ENCODE data around the gene PTPRG. TPM values are rescaled to one million over a fixed set of nuclear protein-coding genes. Genes with fewer than 3 reads are reported as not detected.

The PTPRG gene
- total RNA-seq, 4 donors from 2014 or later = 21.1 to 54.2 (median 30.6) TPM

DNA sequence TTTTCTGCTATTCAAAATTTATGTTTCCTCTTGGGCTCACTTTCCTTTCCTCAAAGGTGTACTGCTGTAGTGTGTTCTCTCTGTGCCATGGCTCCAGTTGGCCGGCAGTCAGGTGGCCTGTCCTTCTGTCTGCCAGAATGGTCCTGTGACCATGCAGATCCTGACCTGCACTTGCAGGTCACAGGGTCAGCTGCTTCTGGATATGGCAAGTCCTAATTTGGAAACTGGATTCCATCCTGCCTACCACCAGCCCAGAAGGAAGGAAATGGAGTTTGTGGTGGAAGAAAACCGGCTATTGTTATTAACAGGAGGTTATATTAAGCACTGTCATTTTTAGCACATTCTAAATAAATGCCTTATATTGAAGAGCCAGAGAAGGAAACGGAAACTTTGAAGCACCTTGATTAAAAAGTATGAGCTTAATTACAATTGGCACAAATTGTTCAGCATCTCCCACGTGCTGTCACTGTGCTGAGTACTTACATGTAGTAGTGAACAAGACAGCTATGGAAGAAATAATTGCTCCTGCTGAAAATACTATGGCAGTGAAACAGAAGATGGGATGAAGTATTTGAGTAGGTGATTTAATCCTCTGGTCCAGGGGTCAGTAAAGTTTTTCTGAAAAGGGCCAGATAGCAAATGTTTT, 362.8 kb downstream of the PTPRG start:
- DNase-seq (peak; percentile 86 to 94), ATAC-seq (peak; percentile 62 to 71)
- no peak overlapping the region for H3K4me3 ChIP-seq
- intact Hi-C loops (cut with DNase I; ENCODE audit: low total_unique reads) = loop anchor here (2.0 to 5.0 kb wide), 2 partner anchors 173 to 477 kb away; no protein-coding TSS in a partner anchor
- H3K27ac ChIP-seq = peak overlapping the region; percentile 86 to 93 (median 91)
- no peaks in the 10 kb centered on the region for H3K36me3 ChIP-seq
- H3K4me1 ChIP-seq = peaks cover 54 to 59% of the 10 kb centered on the region in 2 donors
- H3K27me3 ChIP-seq = no peaks in the 10 kb centered on the region
- in situ Hi-C loops (cut with MboI; ENCODE audit: low sequenced_read_pairs in 4 of 4) = no loop called here
- TF ChIP-seq POLR2A (IDR thresholded peaks at IDR 0.05) = peak in 1 of 2 donors; percentile 17
- TF ChIP-seq, protein P1, sequence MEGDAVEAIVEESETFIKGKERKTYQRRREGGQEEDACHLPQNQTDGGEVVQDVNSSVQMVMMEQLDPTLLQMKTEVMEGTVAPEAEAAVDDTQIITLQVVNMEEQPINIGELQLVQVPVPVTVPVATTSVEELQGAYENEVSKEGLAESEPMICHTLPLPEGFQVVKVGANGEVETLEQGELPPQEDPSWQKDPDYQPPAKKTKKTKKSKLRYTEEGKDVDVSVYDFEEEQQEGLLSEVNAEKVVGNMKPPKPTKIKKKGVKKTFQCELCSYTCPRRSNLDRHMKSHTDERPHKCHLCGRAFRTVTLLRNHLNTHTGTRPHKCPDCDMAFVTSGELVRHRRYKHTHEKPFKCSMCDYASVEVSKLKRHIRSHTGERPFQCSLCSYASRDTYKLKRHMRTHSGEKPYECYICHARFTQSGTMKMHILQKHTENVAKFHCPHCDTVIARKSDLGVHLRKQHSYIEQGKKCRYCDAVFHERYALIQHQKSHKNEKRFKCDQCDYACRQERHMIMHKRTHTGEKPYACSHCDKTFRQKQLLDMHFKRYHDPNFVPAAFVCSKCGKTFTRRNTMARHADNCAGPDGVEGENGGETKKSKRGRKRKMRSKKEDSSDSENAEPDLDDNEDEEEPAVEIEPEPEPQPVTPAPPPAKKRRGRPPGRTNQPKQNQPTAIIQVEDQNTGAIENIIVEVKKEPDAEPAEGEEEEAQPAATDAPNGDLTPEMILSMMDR (IDR thresholded peaks at IDR 0.05 in 4 of 5, conservative IDR thresholded peaks at IDR 0.05 in 1 of 5) = no peak
- no peaks in the 10 kb centered on the region for H3K9me3 ChIP-seq

- no peak for ATAC-seq
- H3K4me1 ChIP-seq = peaks cover 54 to 66% of the 10 kb centered on the region in 2 donors
- H3K36me3 ChIP-seq = no peaks in the 10 kb centered on the region
- no peak overlapping the region for H3K4me3 ChIP-seq
- no peaks in the 10 kb centered on the region for H3K27me3 ChIP-seq
- H3K27ac ChIP-seq = peak overlapping the region; percentile 86 to 93 (median 91)
- DNase-seq = no peak
- in situ Hi-C loops (cut with MboI; ENCODE audit: low sequenced_read_pairs in 4 of 4) (loop anchor here in 1 of 4 donors (25.0 kb wide), 1 partner anchor 363 kb away; the partner anchor contains the start of gene PTPRG), intact Hi-C loops (cut with DNase I; ENCODE audit: low total_unique reads) (loop anchor here (2.0 to 5.0 kb wide), 5 partner anchors 53 to 478 kb away; no protein-coding TSS in a partner anchor)
- TF ChIP-seq, protein P1 (IDR thresholded peaks at IDR 0.05 in 4 of 5, conservative IDR thresholded peaks at IDR 0.05 in 1 of 5) = no peak
- no peak for TF ChIP-seq POLR2A (IDR thresholded peaks at IDR 0.05)
- no peaks in the 10 kb centered on the region for H3K9me3 ChIP-seq
These were observed 363.6 kb downstream of the PTPRG start for GRCh38 chr3:61924991-61925390.

DNA sequence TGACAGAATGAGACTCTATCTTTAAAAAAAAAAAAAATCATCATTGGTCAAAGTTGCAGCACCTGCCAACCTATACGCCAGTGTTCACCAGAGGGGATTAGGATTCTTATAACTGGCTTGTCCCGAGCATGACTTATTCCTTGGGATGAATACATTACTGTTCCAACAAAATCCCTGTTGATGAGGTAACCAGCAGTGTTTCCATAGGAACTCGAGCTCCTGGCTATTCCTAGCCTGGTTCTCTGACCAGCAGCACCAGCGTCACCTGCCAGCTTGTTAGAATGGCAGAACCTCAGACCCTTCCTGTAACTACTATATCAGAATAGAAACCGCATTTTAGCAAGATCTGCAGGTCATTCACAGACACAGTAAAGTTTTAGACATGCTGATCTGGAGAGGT, 364.4 kb downstream of the PTPRG start:
- ATAC-seq (no peak), DNase-seq (no peak)
- H3K27ac ChIP-seq = peak overlapping the region; percentile 86 to 93 (median 91)
- no peak overlapping the region for H3K4me3 ChIP-seq
- H3K36me3 ChIP-seq = no peaks in the 10 kb centered on the region
- in situ Hi-C loops (cut with MboI; ENCODE audit: low sequenced_read_pairs in 4 of 4) (loop anchor here in 1 of 4 donors (25.0 kb wide), 1 partner anchor 363 kb away; the partner anchor contains the start of gene PTPRG), intact Hi-C loops (cut with DNase I; ENCODE audit: low total_unique reads) (loop anchor here (2.0 to 5.0 kb wide), 5 partner anchors 53 to 365 kb away; partner anchors contain the start of gene PTPRG)
- H3K27me3 ChIP-seq = no peaks in the 10 kb centered on the region
- H3K9me3 ChIP-seq = no peaks in the 10 kb centered on the region
- TF ChIP-seq POLR2A (IDR thresholded peaks at IDR 0.05) = no peak
- peaks cover 54 to 66% of the 10 kb centered on the region in 2 donors for H3K4me1 ChIP-seq

- in situ Hi-C loops (cut with MboI; ENCODE audit: low sequenced_read_pairs in 4 of 4) = loop anchor here in 1 of 4 donors (25.0 kb wide), 1 partner anchor 365 kb away; the partner anchor contains the start of gene PTPRG
- Histone ChIP-seq H3K9me3 (no peaks in the 10 kb centered on the region), H3K27ac (peak overlapping the region; percentile 86 to 93 (median 91)), H3K4me3 (peak overlapping the region; percentile 4 to 42 (median 26)), H3K4me1 (peaks cover 54 to 73% of the 10 kb centered on the region in 2 donors), H3K27me3 (no peaks in the 10 kb centered on the region), H3K36me3 (no peaks in the 10 kb centered on the region)
- DNase-seq (no peak), ATAC-seq (peak; percentile 72 to 73)
- TF ChIP-seq, protein P1 (IDR thresholded peaks at IDR 0.05 in 4 of 5, conservative IDR thresholded peaks at IDR 0.05 in 1 of 5) = no peak
- peak in 1 of 2 donors; percentile 43 for TF ChIP-seq POLR2A (IDR thresholded peaks at IDR 0.05)
- intact Hi-C loops (cut with DNase I; ENCODE audit: low total_unique reads) = loop anchor here (1.0 to 5.0 kb wide), 5 partner anchors 55 to 366 kb away; partner anchors contain the start of gene PTPRG
These were observed 365.6 kb downstream of the PTPRG start for GRCh38 chr3:61926923-61927322.

- Histone ChIP-seq H3K36me3 (no peaks in the 10 kb centered on the region), H3K27me3 (no peaks in the 10 kb centered on the region), H3K4me3 (peak overlapping the region; percentile 4 to 42 (median 26)), H3K4me1 (peaks cover 54 to 73% of the 10 kb centered on the region in 2 donors), H3K27ac (peak overlapping the region; percentile 86 to 93 (median 91)), H3K9me3 (no peaks in the 10 kb centered on the region)
- DNase-seq (peak; percentile 69 to 84), ATAC-seq (peak; percentile 59 to 64)
- in situ Hi-C loops (cut with MboI; ENCODE audit: low sequenced_read_pairs in 4 of 4) = loop anchor here in 1 of 4 donors (25.0 kb wide), 1 partner anchor 365 kb away; the partner anchor contains the start of gene PTPRG
- TF ChIP-seq POLR2A (IDR thresholded peaks at IDR 0.05) = no peak
- TF ChIP-seq, protein P1 (IDR thresholded peaks at IDR 0.05 in 4 of 5, conservative IDR thresholded peaks at IDR 0.05 in 1 of 5) = no peak
- intact Hi-C loops (cut with DNase I; ENCODE audit: low total_unique reads) = loop anchor here (1.0 to 5.0 kb wide), 5 partner anchors 55 to 367 kb away; partner anchors contain the start of gene PTPRG
These were observed 366.0 kb downstream of the PTPRG start for GRCh38 chr3:61927332-61927731.
